GM12878 (cell line): ENCODE measurements around the gene NTSR1. TPM values are rescaled to one million over a fixed set of nuclear protein-coding genes. Genes with fewer than 3 reads are reported as not detected.

Experiments
- ATAC-seq: fragments of 200-7000 bp; cut with Tn5 transposase; 3 replicates; pipeline ENCODE4 v1.9.1; 2020; ENCODE audit warnings: mild to moderate bottlenecking, moderate library complexity
- BruUV-seq: library from RNA; stranded (reverse); fragments of 400-500 nt; replicated peaks from 2 replicates; lab custom pipeline; 2021; lab: Mats Ljungman, UMichigan
- CTCF ChIA-PET: fragments of 300-600 bp; sonication (Branson Sonifier 250); formaldehyde crosslinking; extraction: SDS; loops from one replicate; lab custom pipeline; 2021; ENCODE audit warnings: inconsistent platforms; lab: Yijun Ruan, JAX
- POLR2A ChIA-PET: fragments of 350-600 bp; formaldehyde crosslinking; extraction: SDS; loops from one replicate; lab custom pipeline; 2021; ENCODE audit warnings: inconsistent platforms; lab: Charles Lee
- RAD21 ChIA-PET: fragments of 300-600 bp; sonication (Branson Sonifier 250); formaldehyde crosslinking; loops from one replicate; lab custom pipeline; 2023; ENCODE audit warnings: antibody characterized with exemption; ENCODE audit not compliant: unreplicated experiment; lab: Charles Lee
- SMC1A ChIA-PET: fragments of 300-600 bp; sonication (Branson Sonifier 250); formaldehyde crosslinking; loops from one replicate; lab custom pipeline; 2023; ENCODE audit not compliant: unreplicated experiment, uncharacterized antibody; lab: Charles Lee
- DNase-seq: peaks from one replicate; pipeline ENCODE4 v3.0.0-alpha.2; 2011; ENCODE audit warnings: low read depth, low spot score
- FAIRE-seq: peaks from 3 replicates; lab custom pipeline; 2011; peaks lifted over from hg19 to GRCh38; lab: Jason Lieb, UNC
- H2AFZ ChIP-seq: 2 replicates; pipeline ENCODE4 v1.6.0; 2011; ENCODE audit warnings: low read depth, low read length, control low read depth; ENCODE audit not compliant: control insufficient read depth
- H3K27ac ChIP-seq: 2 replicates; pipeline ENCODE4 v1.5.1; 2011; ENCODE audit warnings: control low read depth; ENCODE audit not compliant: control insufficient read depth, insufficient read depth
- H3K27me3 ChIP-seq, 2 experiments: replicated peaks in 1 of 2; 2 replicates each; pipeline versions ENCODE4 v1.6.0 to v1.6.1; 2011; ENCODE audit warnings: low read length in 1 of 2; ENCODE audit not compliant: control insufficient read depth in 2 of 2, insufficient read depth in 2 of 2
- H3K36me3 ChIP-seq, 2 experiments: 2 replicates each; pipeline ENCODE4 v1.5.1; 2011; ENCODE audit warnings: low read length in 1 of 2; ENCODE audit not compliant: control insufficient read depth in 2 of 2, insufficient read depth in 2 of 2
- H3K4me1 ChIP-seq: 2 replicates; pipeline ENCODE4 v1.6.1; 2011; ENCODE audit warnings: mild to moderate bottlenecking, low read length, moderate library complexity, mixed read lengths; ENCODE audit not compliant: control insufficient read depth, insufficient read depth
- H3K4me2 ChIP-seq: 2 replicates; pipeline ENCODE4 v1.6.0; 2011; ENCODE audit warnings: control low read depth; ENCODE audit not compliant: control insufficient read depth, insufficient read depth
- H3K4me3 ChIP-seq: fragments of 200-600 bp; sonication (generic); 2 replicates; pipeline ENCODE4 v1.5.1; 2016
- H3K79me2 ChIP-seq: 2 replicates; pipeline ENCODE4 v1.6.0; 2011; ENCODE audit warnings: low read length; ENCODE audit not compliant: control insufficient read depth, insufficient read depth
- H3K9ac ChIP-seq: 2 replicates; pipeline ENCODE4 v1.8.0; 2011; ENCODE audit warnings: low read length, control low read depth, mixed read lengths; ENCODE audit not compliant: control insufficient read depth, insufficient read depth
- H3K9me3 ChIP-seq: replicated peaks from 3 replicates; pipeline ENCODE4 v1.5.1; 2011; ENCODE audit warnings: mild to moderate bottlenecking, low read length; ENCODE audit not compliant: control insufficient read depth, insufficient read depth
- H4K20me1 ChIP-seq: 2 replicates; pipeline ENCODE4 v1.6.0; 2011; ENCODE audit not compliant: control insufficient read depth, insufficient read depth
- BRCA1 ChIP-seq: IDR thresholded peaks from 2 replicates; pipeline ENCODE4 v1.6.1; 2011; ENCODE audit warnings: low read depth, low read length, improper control_type of control experiment
- CREB1 ChIP-seq: IDR thresholded peaks from 2 replicates; pipeline ENCODE4 v1.6.1; 2012; ENCODE audit warnings: low read depth, mild to moderate bottlenecking, inconsistent platforms
- EZH2 ChIP-seq: IDR thresholded peaks from 2 replicates; pipeline ENCODE4 v1.6.1; 2012; ENCODE audit warnings: low read depth, mild to moderate bottlenecking, control low read depth, inconsistent platforms, low read length, borderline replicate concordance; ENCODE audit not compliant: control insufficient read depth
- FOXM1 ChIP-seq: IDR thresholded peaks from 2 replicates; pipeline ENCODE4 v1.6.1; 2012; ENCODE audit warnings: low read depth, mild to moderate bottlenecking, inconsistent platforms, low read length, moderate library complexity
- NRF1 ChIP-seq: conservative IDR thresholded peaks from 2 replicates; pipeline ENCODE4 v1.6.1; 2011; ENCODE audit warnings: mild to moderate bottlenecking, low read depth, low read length, improper control_type of control experiment
- PAX5 ChIP-seq: IDR thresholded peaks from 2 replicates; pipeline ENCODE4 v1.6.1; 2011; ENCODE audit warnings: low read depth, low read length, borderline replicate concordance
- POU2F2 ChIP-seq: IDR thresholded peaks from 3 replicates; pipeline ENCODE4 v1.6.1; 2011; ENCODE audit warnings: low read depth, mild to moderate bottlenecking, low read length, borderline replicate concordance
- SIN3A ChIP-seq: IDR thresholded peaks from 2 replicates; pipeline ENCODE4 v1.6.1; 2012; ENCODE audit warnings: low read depth, low read length, improper control_type of control experiment
- TAF1 ChIP-seq: IDR thresholded peaks from 2 replicates; pipeline ENCODE4 v1.6.1; 2011; ENCODE audit warnings: mild to moderate bottlenecking, low read depth, low read length, borderline replicate concordance
- ZNF24 ChIP-seq: fragments of 450-650 bp; IDR thresholded peaks from 2 replicates; pipeline ENCODE4 v1.6.1; 2017; ENCODE audit warnings: antibody characterized with exemption, mild to moderate bottlenecking
- WGBS: methylation state at CpG from one replicate; pipeline ENCODE4 v1.1.6; 2016; ENCODE audit warnings: low lambda C conversion rate; ENCODE audit not compliant: insufficient replicate concordance, insufficient coverage; ENCODE audit errors: missing lambda C conversion rate; 5-methylcytosine and 5-hydroxymethylcytosine counted together
- in situ Hi-C: fragments of 300-500 bp; cut with MboI; formaldehyde crosslinking; loops from 9 replicates; pipeline ENCODE4 v1.14.3; 2018; ENCODE audit warnings: mixed read lengths
- intact Hi-C: fragments of 100-400 bp; cut with micrococcal nuclease; formaldehyde crosslinking; loops from one replicate; pipeline ENCODE4 v1.14.2; 2022; ENCODE audit not compliant: unreplicated experiment
- polyA plus RNA-seq, 11 experiments: library from polyadenylated mRNA; depleted of rRNA in 4 of 11; unstranded in 6 of 11; stranded (reverse) in 5 of 11; fragments of >200 nt; fragmentation: Nextera tagmentation in 4 of 11; fragmentation: Illumina TruSeq in 1 of 11; extraction: Ambion mirVana in 4 of 11; extraction: Trizol in 1 of 11; gene quantifications; 1 replicate in 1 of 11; 2 replicates in 10 of 11; pipeline versions ENCODE4 v1.2.1 to v1.2.3, GENCODE V29; 2011 to 2016; ENCODE audit warnings: inconsistent platforms in 2 of 11, missing spikeins in 2 of 11, low read depth in 1 of 11
- total RNA-seq, 4 experiments: library from RNA; depleted of rRNA in 3 of 4; stranded (reverse); fragments of >200 nt in 3 of 4; fragmentation: Illumina TruSeq in 1 of 4; extraction: Trizol in 1 of 4; gene quantifications; 2 replicates each; pipeline versions ENCODE4 v1.2.1 to v1.2.3, GENCODE V29; 2013 to 2021
- TF ChIP-seq, protein P1 (sequence below): fragments of 450-650 bp; formaldehyde crosslinking; IDR thresholded peaks from 2 replicates; pipeline ENCODE4 v1.4.0; 2020; ENCODE audit warnings: mild to moderate bottlenecking, moderate library complexity
- TF ChIP-seq, protein P2 (sequence below): fragments of 450-650 bp; formaldehyde crosslinking; IDR thresholded peaks from 2 replicates; pipeline ENCODE4 v1.4.0; 2022; ENCODE audit warnings: mild to moderate bottlenecking, moderate library complexity
- TF ChIP-seq, protein P3 (sequence below): IDR thresholded peaks from 2 replicates; pipeline ENCODE4 v1.6.1; 2012; ENCODE audit warnings: low read depth, low read length, improper control_type of control experiment

Gene NTSR1
- total and polyA plus RNA-seq, 10 of the 15 experiments (the other 5 are each of a cell fraction or from before 2014, with no cell fraction given), result not detected

DNA sequence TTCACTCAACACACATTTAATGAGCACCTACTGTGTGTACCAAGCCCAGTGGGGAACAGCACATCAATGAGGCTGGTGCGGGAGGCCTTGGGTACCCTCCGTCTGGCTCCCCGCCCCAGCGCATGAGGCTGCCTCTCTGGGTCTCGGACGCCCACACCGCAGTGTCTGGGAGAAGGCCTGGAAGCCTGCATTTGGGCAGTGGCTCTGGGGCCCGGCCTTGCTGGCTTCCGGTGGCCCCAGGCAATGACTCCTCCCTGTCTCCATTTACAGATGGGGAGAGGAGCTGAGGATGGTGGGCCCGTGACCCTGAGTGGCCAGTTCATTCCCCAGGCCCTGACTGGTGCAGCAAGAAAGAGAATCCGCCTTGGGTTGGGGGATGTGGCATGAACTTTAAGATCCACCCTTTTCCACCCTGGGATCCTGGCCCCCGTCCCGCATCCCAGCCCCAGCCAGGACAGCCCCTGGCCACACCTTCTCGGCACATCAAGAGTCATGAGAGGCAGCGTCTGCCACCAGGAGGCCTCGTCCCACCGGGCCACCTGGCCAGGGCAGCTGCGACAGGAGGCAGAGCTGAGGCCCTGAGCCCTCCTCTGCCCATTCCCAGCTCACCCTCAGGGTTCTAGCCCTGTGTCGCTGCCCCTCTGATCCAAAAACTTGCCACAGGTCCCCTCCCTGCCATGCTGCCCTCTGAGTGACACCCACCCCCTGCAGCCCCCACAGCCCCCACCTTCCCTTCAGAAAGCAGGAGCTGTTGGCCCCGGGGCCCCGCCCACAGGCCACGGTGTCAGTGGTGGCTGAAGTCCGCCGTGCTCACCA, 70.2 kb downstream of the NTSR1 start:
- BruUV-seq, result no TSS peak
- ChIA-PET POLR2A (no interaction called here), CTCF (interaction anchor here (1.0 kb wide), 1 partner anchor 13 kb away, joined by 3 read pairs; no protein-coding TSS in a partner anchor), SMC1A (no interaction called here), RAD21 (no interaction called here)
- no peak for ATAC-seq
- 73% methylated on average over 23 of the region's 24 CpGs for WGBS
- FAIRE-seq, result no peak
- H3K4me2 ChIP-seq, result no peak overlapping the region
- H3K27me3 ChIP-seq, result peaks cover 0 to 1% of the 10 kb centered on the region in 2 experiments; a peak in 1 of 4 replicates
- no peaks in the 10 kb centered on the region; the same call in 2 of the 3 replicates for H3K9me3 ChIP-seq
- peaks cover 10% of the 10 kb centered on the region for H3K4me1 ChIP-seq
- in situ Hi-C loops (loop anchor here (5.0 kb wide), 1 partner anchor 48 kb away; no protein-coding TSS in a partner anchor), intact Hi-C loops (no loop called here)
- H3K9ac ChIP-seq, result no peak overlapping the region
- no peaks in the 10 kb centered on the region for H3K36me3 ChIP-seq
- H4K20me1 ChIP-seq, result no peaks in the 10 kb centered on the region
- H3K79me2 ChIP-seq, result no peaks in the 10 kb centered on the region
- H2AFZ ChIP-seq, result no peak overlapping the region
- DNase-seq, result no peak
- H3K4me3 ChIP-seq, result no peak overlapping the region
- H3K27ac ChIP-seq, result no peak overlapping the region
- no peak for TF ChIP-seq ZNF24
- no peak for TF ChIP-seq PAX5
- TF ChIP-seq, protein P1, sequence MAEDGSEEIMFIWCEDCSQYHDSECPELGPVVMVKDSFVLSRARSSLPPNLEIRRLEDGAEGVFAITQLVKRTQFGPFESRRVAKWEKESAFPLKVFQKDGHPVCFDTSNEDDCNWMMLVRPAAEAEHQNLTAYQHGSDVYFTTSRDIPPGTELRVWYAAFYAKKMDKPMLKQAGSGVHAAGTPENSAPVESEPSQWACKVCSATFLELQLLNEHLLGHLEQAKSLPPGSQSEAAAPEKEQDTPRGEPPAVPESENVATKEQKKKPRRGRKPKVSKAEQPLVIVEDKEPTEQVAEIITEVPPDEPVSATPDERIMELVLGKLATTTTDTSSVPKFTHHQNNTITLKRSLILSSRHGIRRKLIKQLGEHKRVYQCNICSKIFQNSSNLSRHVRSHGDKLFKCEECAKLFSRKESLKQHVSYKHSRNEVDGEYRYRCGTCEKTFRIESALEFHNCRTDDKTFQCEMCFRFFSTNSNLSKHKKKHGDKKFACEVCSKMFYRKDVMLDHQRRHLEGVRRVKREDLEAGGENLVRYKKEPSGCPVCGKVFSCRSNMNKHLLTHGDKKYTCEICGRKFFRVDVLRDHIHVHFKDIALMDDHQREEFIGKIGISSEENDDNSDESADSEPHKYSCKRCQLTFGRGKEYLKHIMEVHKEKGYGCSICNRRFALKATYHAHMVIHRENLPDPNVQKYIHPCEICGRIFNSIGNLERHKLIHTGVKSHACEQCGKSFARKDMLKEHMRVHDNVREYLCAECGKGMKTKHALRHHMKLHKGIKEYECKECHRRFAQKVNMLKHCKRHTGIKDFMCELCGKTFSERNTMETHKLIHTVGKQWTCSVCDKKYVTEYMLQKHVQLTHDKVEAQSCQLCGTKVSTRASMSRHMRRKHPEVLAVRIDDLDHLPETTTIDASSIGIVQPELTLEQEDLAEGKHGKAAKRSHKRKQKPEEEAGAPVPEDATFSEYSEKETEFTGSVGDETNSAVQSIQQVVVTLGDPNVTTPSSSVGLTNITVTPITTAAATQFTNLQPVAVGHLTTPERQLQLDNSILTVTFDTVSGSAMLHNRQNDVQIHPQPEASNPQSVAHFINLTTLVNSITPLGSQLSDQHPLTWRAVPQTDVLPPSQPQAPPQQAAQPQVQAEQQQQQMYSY (CRISPR knock-in tag), result no peak
- no peak for TF ChIP-seq TAF1
- TF ChIP-seq NRF1, result no peak
- TF ChIP-seq, protein P2, sequence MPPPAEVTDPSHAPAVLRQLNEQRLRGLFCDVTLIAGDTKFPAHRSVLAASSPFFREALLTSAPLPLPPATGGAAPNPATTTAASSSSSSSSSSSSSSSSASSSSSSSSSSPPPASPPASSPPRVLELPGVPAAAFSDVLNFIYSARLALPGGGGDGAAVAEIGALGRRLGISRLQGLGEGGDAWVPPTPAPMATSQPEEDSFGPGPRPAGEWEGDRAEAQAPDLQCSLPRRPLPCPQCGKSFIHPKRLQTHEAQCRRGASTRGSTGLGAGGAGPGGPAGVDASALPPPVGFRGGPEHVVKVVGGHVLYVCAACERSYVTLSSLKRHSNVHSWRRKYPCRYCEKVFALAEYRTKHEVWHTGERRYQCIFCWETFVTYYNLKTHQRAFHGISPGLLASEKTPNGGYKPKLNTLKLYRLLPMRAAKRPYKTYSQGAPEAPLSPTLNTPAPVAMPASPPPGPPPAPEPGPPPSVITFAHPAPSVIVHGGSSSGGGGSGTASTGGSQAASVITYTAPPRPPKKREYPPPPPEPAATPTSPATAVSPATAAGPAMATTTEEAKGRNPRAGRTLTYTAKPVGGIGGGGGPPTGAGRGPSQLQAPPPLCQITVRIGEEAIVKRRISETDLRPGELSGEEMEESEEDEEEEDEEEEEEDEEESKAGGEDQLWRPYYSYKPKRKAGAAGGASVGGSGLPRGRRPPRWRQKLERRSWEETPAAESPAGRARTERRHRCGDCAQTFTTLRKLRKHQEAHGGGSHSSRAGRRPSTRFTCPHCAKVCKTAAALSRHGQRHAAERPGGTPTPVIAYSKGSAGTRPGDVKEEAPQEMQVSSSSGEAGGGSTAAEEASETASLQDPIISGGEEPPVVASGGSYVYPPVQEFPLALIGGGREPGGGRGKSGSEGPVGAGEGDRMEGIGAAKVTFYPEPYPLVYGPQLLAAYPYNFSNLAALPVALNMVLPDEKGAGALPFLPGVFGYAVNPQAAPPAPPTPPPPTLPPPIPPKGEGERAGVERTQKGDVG (CRISPR knock-in tag), result no peak
- no peak for TF ChIP-seq EZH2
- no peak for TF ChIP-seq FOXM1
- no peak for TF ChIP-seq CREB1
- TF ChIP-seq SIN3A, result no peak
- TF ChIP-seq BRCA1, result no peak
- TF ChIP-seq, protein P3, sequence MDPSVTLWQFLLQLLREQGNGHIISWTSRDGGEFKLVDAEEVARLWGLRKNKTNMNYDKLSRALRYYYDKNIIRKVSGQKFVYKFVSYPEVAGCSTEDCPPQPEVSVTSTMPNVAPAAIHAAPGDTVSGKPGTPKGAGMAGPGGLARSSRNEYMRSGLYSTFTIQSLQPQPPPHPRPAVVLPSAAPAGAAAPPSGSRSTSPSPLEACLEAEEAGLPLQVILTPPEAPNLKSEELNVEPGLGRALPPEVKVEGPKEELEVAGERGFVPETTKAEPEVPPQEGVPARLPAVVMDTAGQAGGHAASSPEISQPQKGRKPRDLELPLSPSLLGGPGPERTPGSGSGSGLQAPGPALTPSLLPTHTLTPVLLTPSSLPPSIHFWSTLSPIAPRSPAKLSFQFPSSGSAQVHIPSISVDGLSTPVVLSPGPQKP, result no peak
- no peak for TF ChIP-seq POU2F2
